Ovary (tissue), 9 donors: ENCODE measurements around the gene PBLD. TPM values are rescaled to one million over a fixed set of nuclear protein-coding genes. Genes with fewer than 3 reads are reported as not detected.

ENCODE experiments used
- DNase-seq, 5 donors: peaks; one replicate each; pipeline ENCODE4 v3.0.0-alpha.2; 2019 to 2020
- H3K27ac ChIP-seq, 2 donors: fragments of 200-600 bp; one replicate each; pipeline versions ENCODE4 v1.5.1 to v1.8.0; 2019 to 2022
- H3K27me3 ChIP-seq: fragments of 200-600 bp; one replicate; pipeline ENCODE4 v1.8.0; 2022
- H3K36me3 ChIP-seq: fragments of 200-600 bp; sonication (generic); one replicate; pipeline ENCODE4 v1.5.1; 2019
- H3K4me1 ChIP-seq: one replicate; pipeline ENCODE4 v1.8.1; 2013; ENCODE audit warnings: mild to moderate bottlenecking, moderate library complexity; ENCODE audit not compliant: insufficient read depth
- H3K4me3 ChIP-seq: fragments of 200-600 bp; sonication (generic); one replicate; pipeline ENCODE4 v1.5.1; 2017
- H3K9me3 ChIP-seq, 2 donors: fragments of 200-600 bp in 1 of 2; sonication (generic) in 1 of 2; one replicate each; pipeline versions ENCODE4 v1.5.1 to v1.8.1; 2013 to 2019; ENCODE audit warnings: mild to moderate bottlenecking in 1 of 2, moderate library complexity in 1 of 2
- CTCF ChIP-seq, 3 donors: fragments of 450-650 bp in 2 of 3; fragments of 200-600 bp in 1 of 3; IDR thresholded peaks; one replicate each; pipeline versions ENCODE4 v1.5.1 to v1.8.0; 2016 to 2022; ENCODE audit warnings: antibody characterized with exemption in 3 of 3, mild to moderate bottlenecking in 1 of 3
- EP300 ChIP-seq: sonication (generic); formaldehyde crosslinking; IDR thresholded peaks from one replicate; pipeline ENCODE4 v1.6.1; 2017; ENCODE audit warnings: antibody characterized with exemption
- POLR2A ChIP-seq: fragments of 450-650 bp; IDR thresholded peaks from one replicate; pipeline ENCODE4 v1.6.1; 2017; ENCODE audit warnings: antibody characterized with exemption, mild to moderate bottlenecking, moderate library complexity
- WGBS, 3 donors: extraction: QIAGEN DNeasy Blood & Tissue Kit in 1 of 3; methylation state at CpG; one replicate each; pipeline versions ENCODE4 v1.1.5 to v1.1.7; 2013 to 2017; 5-methylcytosine and 5-hydroxymethylcytosine counted together
- intact Hi-C, 4 donors: fragments of 100-400 bp; cut with DNase I; formaldehyde crosslinking; loops; one replicate each; pipeline versions ENCODE4 v1.11.0 to v1.15.1; 2022 to 2023
- polyA plus RNA-seq, 2 donors: library from polyadenylated mRNA; stranded (reverse); fragments of 200-250 nt in 1 of 2; fragments of 350-450 nt in 1 of 2; fragmentation: Illumina TruSeq in 1 of 2; extraction: RNeasy Lipid Tissue Mini Kit (QIAGEN cat#74804) in 1 of 2; gene quantifications; one replicate each; pipeline ENCODE4 v1.2.3, GENCODE V29; 2013 to 2014
- total RNA-seq, 7 donors: library from RNA; depleted of rRNA in 2 of 7; stranded (reverse); fragments of >200 nt in 2 of 7; fragmentation: NEBNext Ultra II Directional in 3 of 7; extraction: Animal tissue kit (Norgen Biotek cat#: 25700) in 3 of 7; gene quantifications; one replicate each; pipeline versions ENCODE4 v1.1.0 to v1.2.4, GENCODE V29; 2016 to 2023
- donor health status: DM: no; HTN: no; CAD: no; lungs with moderate emphysema.
- donor health status: DM: no; HTN: no; CAD: no.
- donor health status: Bipolar disorder and iron deficiency.
- donor health status: DM: yes; HTN: yes; CAD: no.
- donor health status: DM: no; HTN: no; CAD: no.
- donor health status: DM: yes; HTN: yes; CAD: no.

Gene PBLD
- total and polyA plus RNA-seq, 9 donors: 2.5 to 7.8 (median 3.0) TPM

- H3K36me3 ChIP-seq: no peaks in the 10 kb centered on the region
- no peaks in the 10 kb centered on the region for H3K9me3 ChIP-seq
- intact Hi-C loops: no loop called here
- H3K27ac ChIP-seq: no peak overlapping the region
- TF ChIP-seq POLR2A (no peak), EP300 (no peak), CTCF (IDR thresholded peaks at IDR 0.05) (no peak)
- peaks cover 7% of the 10 kb centered on the region for H3K4me1 ChIP-seq
- no peak for DNase-seq
- no peaks in the 10 kb centered on the region for H3K27me3 ChIP-seq
- H3K4me3 ChIP-seq: no peak overlapping the region
- 85 to 94% (median 87%) methylated on average over 8 of the region's 8 CpGs for WGBS, 3 donors
Observed at GRCh38 chr10:68340358-68341080, 7.8 kb upstream of the PBLD start.

- no peak overlapping the region for H3K4me3 ChIP-seq
- H3K4me1 ChIP-seq: peaks cover 8% of the 10 kb centered on the region
- H3K9me3 ChIP-seq: no peaks in the 10 kb centered on the region
- WGBS, 3 donors: 67 to 69% (median 67%) methylated on average over 7 of the region's 7 CpGs
- H3K36me3 ChIP-seq: no peaks in the 10 kb centered on the region
- DNase-seq: no peak
- H3K27me3 ChIP-seq: no peaks in the 10 kb centered on the region
- intact Hi-C loops: loop anchor here in 2 of 4 donors (10.0 kb wide), 3 partner anchors 122 to 492 kb away; partner anchors contain the start of gene CCAR1 (in 1 of the 2)
- no peak overlapping the region for H3K27ac ChIP-seq
- TF ChIP-seq POLR2A (no peak), EP300 (no peak), CTCF (IDR thresholded peaks at IDR 0.05) (no peak)
Observed at GRCh38 chr10:68336754-68337351, 4.1 kb upstream of the PBLD start.

- H3K4me1 ChIP-seq: peaks cover 13% of the 10 kb centered on the region
- 2 to 5% (median 5%) methylated on average over 8 of the region's 8 CpGs for WGBS, 3 donors
Observed at GRCh38 chr10:68334672-68335467, 2.1 kb upstream of the PBLD start.

More at GRCh38 chr10:68334672-68335467, 2.1 kb upstream of the PBLD start:
- no peaks in the 10 kb centered on the region for H3K27me3 ChIP-seq
- no peaks in the 10 kb centered on the region for H3K9me3 ChIP-seq
- intact Hi-C loops: loop anchor here in 2 of 4 donors (10.0 kb wide), 3 partner anchors 120 to 490 kb away; partner anchors contain the start of gene CCAR1 (in 1 of the 2)
- no peaks in the 10 kb centered on the region for H3K36me3 ChIP-seq
- H3K4me3 ChIP-seq: peak overlapping the region; percentile 88
- TF ChIP-seq EP300: no peak
- TF ChIP-seq POLR2A: no peak
- TF ChIP-seq CTCF (IDR thresholded peaks at IDR 0.05): no peak
- no peak overlapping the region for H3K27ac ChIP-seq
- no peak for DNase-seq
